Ovary (tissue), 9 donors: Measurements from ENCODE around the gene RPS6KB2. TPM values are rescaled to one million over a fixed set of nuclear protein-coding genes. Genes with fewer than 3 reads are reported as not detected.
A peak's percentile ranks its signal among the peaks of the same experiment; 100 is the strongest.

Source experiments
- DNase-seq, 5 donors: peaks; one replicate each; pipeline ENCODE4 v3.0.0-alpha.2; 2019 to 2020
- H3K27ac ChIP-seq, 2 donors: fragments of 200-600 bp; one replicate each; pipeline versions ENCODE4 v1.5.1 to v1.8.0; 2019 to 2022
- H3K27me3 ChIP-seq: fragments of 200-600 bp; one replicate; pipeline ENCODE4 v1.8.0; 2022
- H3K36me3 ChIP-seq: fragments of 200-600 bp; sonication (generic); one replicate; pipeline ENCODE4 v1.5.1; 2019
- H3K4me1 ChIP-seq: one replicate; pipeline ENCODE4 v1.8.1; 2013; ENCODE audit warnings: mild to moderate bottlenecking, moderate library complexity; ENCODE audit not compliant: insufficient read depth
- H3K4me3 ChIP-seq: fragments of 200-600 bp; sonication (generic); one replicate; pipeline ENCODE4 v1.5.1; 2017
- H3K9me3 ChIP-seq, 2 donors: fragments of 200-600 bp in 1 of 2; sonication (generic) in 1 of 2; one replicate each; pipeline versions ENCODE4 v1.5.1 to v1.8.1; 2013 to 2019; ENCODE audit warnings: mild to moderate bottlenecking in 1 of 2, moderate library complexity in 1 of 2
- CTCF ChIP-seq, 3 donors: fragments of 450-650 bp in 2 of 3; fragments of 200-600 bp in 1 of 3; IDR thresholded peaks; one replicate each; pipeline versions ENCODE4 v1.5.1 to v1.8.0; 2016 to 2022; ENCODE audit warnings: antibody characterized with exemption in 3 of 3, mild to moderate bottlenecking in 1 of 3
- EP300 ChIP-seq: sonication (generic); formaldehyde crosslinking; IDR thresholded peaks from one replicate; pipeline ENCODE4 v1.6.1; 2017; ENCODE audit warnings: antibody characterized with exemption
- POLR2A ChIP-seq: fragments of 450-650 bp; IDR thresholded peaks from one replicate; pipeline ENCODE4 v1.6.1; 2017; ENCODE audit warnings: antibody characterized with exemption, mild to moderate bottlenecking, moderate library complexity
- WGBS, 3 donors: extraction: QIAGEN DNeasy Blood & Tissue Kit in 1 of 3; methylation state at CpG; one replicate each; pipeline versions ENCODE4 v1.1.5 to v1.1.7; 2013 to 2017; 5-methylcytosine and 5-hydroxymethylcytosine counted together
- intact Hi-C, 4 donors: fragments of 100-400 bp; cut with DNase I; formaldehyde crosslinking; loops; one replicate each; pipeline versions ENCODE4 v1.11.0 to v1.15.1; 2022 to 2023
- polyA plus RNA-seq, 2 donors: library from polyadenylated mRNA; stranded (reverse); fragments of 200-250 nt in 1 of 2; fragments of 350-450 nt in 1 of 2; fragmentation: Illumina TruSeq in 1 of 2; extraction: RNeasy Lipid Tissue Mini Kit (QIAGEN cat#74804) in 1 of 2; gene quantifications; one replicate each; pipeline ENCODE4 v1.2.3, GENCODE V29; 2013 to 2014
- total RNA-seq, 7 donors: library from RNA; depleted of rRNA in 2 of 7; stranded (reverse); fragments of >200 nt in 2 of 7; fragmentation: NEBNext Ultra II Directional in 3 of 7; extraction: Animal tissue kit (Norgen Biotek cat#: 25700) in 3 of 7; gene quantifications; one replicate each; pipeline versions ENCODE4 v1.1.0 to v1.2.4, GENCODE V29; 2016 to 2023
- donor health status: DM: no; HTN: no; CAD: no; lungs with moderate emphysema.
- donor health status: DM: no; HTN: no; CAD: no.
- donor health status: Bipolar disorder and iron deficiency.
- donor health status: DM: yes; HTN: yes; CAD: no.
- donor health status: DM: no; HTN: no; CAD: no.
- donor health status: DM: yes; HTN: yes; CAD: no.

Gene RPS6KB2
- total and polyA plus RNA-seq, 9 donors, result 10.4 to 38.6 (median 33.1) TPM

DNA sequence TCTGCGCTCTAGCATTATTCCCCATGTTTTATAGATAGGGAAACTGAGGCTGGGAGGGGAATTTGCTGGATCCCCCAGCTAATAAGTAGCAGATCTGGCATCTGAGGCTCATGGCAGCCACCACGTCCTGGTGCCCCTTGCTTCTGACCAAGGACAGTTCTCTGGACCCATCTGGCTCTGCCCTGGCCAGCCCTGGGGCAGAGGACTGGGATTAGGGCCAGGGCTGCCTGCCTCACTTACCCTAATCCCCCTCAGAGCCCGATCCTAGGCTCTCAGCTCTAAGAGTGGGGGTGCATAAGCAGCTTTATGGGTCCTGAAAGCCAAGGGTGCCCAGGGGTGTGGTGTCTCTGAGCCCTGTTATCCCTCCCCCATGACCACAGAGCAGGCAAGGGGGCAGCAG is 26.8 kb downstream of the RPS6KB2 start, which contains the start of gene CABP4:
Gene CABP4 (plus strand): TSS at position 301 of the 400 bp plus-strand sequence. CDS start 70 bp downstream, at position 371.
- WGBS, 3 donors, result 87 to 90% (median 89%) methylated on average over 3 of the region's 3 CpGs
- no peak for TF ChIP-seq CTCF (IDR thresholded peaks at IDR 0.05)
- TF ChIP-seq POLR2A, result no peak
- TF ChIP-seq EP300, result no peak
- Histone ChIP-seq H3K36me3 (no peaks in the 10 kb centered on the region), H3K4me3 (no peak within 1 kb of the TSS), H3K27me3 (no peaks in the 10 kb centered on the region), H3K27ac (no peak within 1 kb of the TSS), H3K4me1 (no peaks in the 10 kb centered on the region), H3K9me3 (no peaks in the 10 kb centered on the region)
- intact Hi-C loops, result no loop called here
- DNase-seq, result no peak

GRCh38 chr11:67456068-67456705 is 27.9 kb downstream of the RPS6KB2 start:
- H3K27ac ChIP-seq, result no peak overlapping the region

DNA sequence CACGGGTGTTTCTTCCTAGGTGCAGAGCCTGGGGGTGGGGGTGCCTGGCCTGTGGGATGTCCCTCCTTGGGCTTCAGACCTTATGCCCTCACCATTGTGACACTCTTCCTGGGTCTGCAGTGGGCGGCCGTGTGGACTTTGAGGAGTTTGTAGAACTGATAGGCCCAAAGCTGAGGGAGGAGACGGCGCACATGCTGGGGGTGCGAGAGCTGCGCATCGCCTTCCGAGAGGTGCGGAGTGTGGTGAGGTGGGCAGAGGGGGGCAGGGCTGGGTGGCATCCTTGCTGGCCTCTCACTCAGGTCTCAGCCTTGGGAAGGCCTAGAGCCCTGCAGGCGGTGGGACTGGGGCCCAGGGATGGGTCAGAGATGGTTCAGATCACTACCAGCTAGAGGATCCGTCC is 29.2 kb downstream of the RPS6KB2 start:
- DNase-seq, result peak in 2 of 5 donors; percentile 13 to 14
- Histone ChIP-seq H3K4me1 (no peaks in the 10 kb centered on the region), H3K27ac (no peak overlapping the region), H3K9me3 (no peaks in the 10 kb centered on the region), H3K36me3 (no peaks in the 10 kb centered on the region), H3K4me3 (no peak overlapping the region), H3K27me3 (no peaks in the 10 kb centered on the region)
- intact Hi-C loops, result no loop called here
- 86 to 89% (median 87%) methylated on average over 12 of the region's 12 CpGs for WGBS, 3 donors
- TF ChIP-seq CTCF (IDR thresholded peaks at IDR 0.05) (no peak), POLR2A (no peak), EP300 (no peak)

More at GRCh38 chr11:67456068-67456705, 27.9 kb downstream of the RPS6KB2 start:
- peak in 2 of 5 donors; percentile 17 for DNase-seq
- Histone ChIP-seq H3K4me1 (no peaks in the 10 kb centered on the region), H3K36me3 (no peaks in the 10 kb centered on the region), H3K4me3 (no peak overlapping the region), H3K27me3 (no peaks in the 10 kb centered on the region), H3K9me3 (no peaks in the 10 kb centered on the region)
- 53 to 75% (median 60%) methylated on average over 20 to 25 of the region's 25 CpGs for WGBS, 3 donors
- no peak for TF ChIP-seq POLR2A
- TF ChIP-seq EP300, result no peak
- intact Hi-C loops, result no loop called here

DNA sequence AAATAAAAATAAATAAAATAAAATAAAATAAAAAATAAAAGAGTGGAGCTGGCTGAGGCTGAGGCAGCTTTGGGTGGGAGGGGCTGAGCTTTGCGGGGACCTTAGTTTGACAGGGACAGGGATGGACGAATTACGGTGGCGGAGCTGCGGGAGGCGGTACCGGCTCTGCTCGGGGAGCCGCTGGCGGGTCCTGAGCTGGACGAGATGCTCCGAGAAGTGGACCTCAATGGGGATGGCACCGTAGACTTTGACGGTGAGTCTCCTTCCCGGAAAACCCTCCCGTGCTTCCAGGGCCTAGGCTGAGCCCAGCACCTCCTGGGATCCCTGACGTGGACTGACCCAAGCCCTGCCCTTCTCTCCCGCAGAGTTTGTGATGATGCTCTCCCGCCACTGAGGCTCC is 30.0 kb downstream of the RPS6KB2 start:
- no peak overlapping the region for H3K4me3 ChIP-seq
- H3K36me3 ChIP-seq, result no peaks in the 10 kb centered on the region
- intact Hi-C loops, result no loop called here
- 71 to 82% (median 75%) methylated on average over 19 of the region's 19 CpGs for WGBS, 3 donors
- H3K9me3 ChIP-seq, result no peaks in the 10 kb centered on the region
- DNase-seq, result peak in 2 of 5 donors; percentile 14 to 20
- no peaks in the 10 kb centered on the region for H3K4me1 ChIP-seq
- H3K27ac ChIP-seq, result no peak overlapping the region
- TF ChIP-seq CTCF (IDR thresholded peaks at IDR 0.05), result no peak
- no peak for TF ChIP-seq EP300
- TF ChIP-seq POLR2A, result no peak
- no peaks in the 10 kb centered on the region for H3K27me3 ChIP-seq

GRCh38 chr11:67463186-67463585 is 34.9 kb downstream of the RPS6KB2 start:
- intact Hi-C loops, result no loop called here
- DNase-seq, result peak in 1 of 5 donors; percentile 14
- WGBS, 3 donors, result 72 to 87% (median 80%) methylated on average over 10 of the region's 10 CpGs
- Histone ChIP-seq H3K27me3 (no peaks in the 10 kb centered on the region), H3K36me3 (no peaks in the 10 kb centered on the region), H3K27ac (no peak overlapping the region), H3K4me1 (peaks cover 7% of the 10 kb centered on the region), H3K4me3 (no peak overlapping the region), H3K9me3 (no peaks in the 10 kb centered on the region)
- TF ChIP-seq EP300 (no peak), CTCF (IDR thresholded peaks at IDR 0.05) (no peak), POLR2A (no peak)
